Fibroblast of mammary gland (primary cell): Measurements from ENCODE around the gene DBNDD1.

Source experiments
- DNase-seq: peaks from one replicate; pipeline ENCODE4 v3.0.0-alpha.2; 2010; ENCODE audit warnings: low read depth
- H3K4me3 ChIP-seq: 2 replicates; pipeline ENCODE4 v1.5.1; 2011; ENCODE audit warnings: low read depth, mild to moderate bottlenecking, low read length, moderate library complexity; ENCODE audit not compliant: control insufficient read depth
- CTCF ChIP-seq: conservative IDR thresholded peaks from 2 replicates; pipeline ENCODE4 v1.5.1; 2011; ENCODE audit warnings: low read depth, low read length, inconsistent platforms; ENCODE audit not compliant: control insufficient read depth, insufficient read depth

The DBNDD1 gene

DNA sequence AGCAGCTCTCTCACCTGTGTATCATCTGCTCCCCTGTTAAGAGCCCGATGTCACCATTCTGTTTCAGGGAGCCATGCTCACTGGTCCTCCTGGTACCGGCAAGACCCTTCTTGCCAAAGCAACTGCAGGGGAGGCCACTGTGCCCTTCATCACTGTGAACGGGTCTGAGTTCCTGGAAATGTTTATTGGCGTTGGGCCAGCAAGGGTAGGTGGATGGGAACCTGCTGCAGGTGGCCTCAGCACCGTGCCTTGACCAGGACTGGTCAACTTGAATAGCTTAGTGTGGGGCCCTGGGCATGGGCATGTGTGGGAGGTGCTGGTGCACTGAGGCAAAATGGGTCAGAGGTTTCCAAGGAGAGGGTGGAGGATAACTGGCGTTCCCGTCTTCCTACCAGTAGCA is 28.5 kb downstream of the DBNDD1 start:
- H3K4me3 ChIP-seq: no peak overlapping the region
- no peak for TF ChIP-seq CTCF
- no peak for DNase-seq

DNA sequence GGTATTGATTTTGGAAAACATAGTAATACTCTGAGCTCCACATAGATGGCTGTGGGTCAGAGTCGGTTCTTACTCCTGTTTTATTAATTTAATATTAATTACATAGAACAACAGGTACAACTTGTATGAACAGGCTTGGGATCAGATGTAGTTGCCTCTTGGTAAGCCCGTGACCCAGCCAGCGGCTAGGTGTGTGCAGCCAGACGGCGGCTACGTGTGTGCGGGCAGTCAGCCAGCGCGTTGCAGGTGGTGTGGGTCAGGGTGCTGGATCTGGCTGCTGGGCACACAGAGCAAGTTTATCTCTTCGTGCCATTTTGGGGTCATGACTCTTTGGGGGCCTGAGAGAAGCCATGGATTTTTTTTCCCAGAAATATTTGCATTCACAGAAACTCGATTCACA is 30.3 kb downstream of the DBNDD1 start:
- no peak for TF ChIP-seq CTCF
- no peak for DNase-seq
- no peak overlapping the region for H3K4me3 ChIP-seq

DNA sequence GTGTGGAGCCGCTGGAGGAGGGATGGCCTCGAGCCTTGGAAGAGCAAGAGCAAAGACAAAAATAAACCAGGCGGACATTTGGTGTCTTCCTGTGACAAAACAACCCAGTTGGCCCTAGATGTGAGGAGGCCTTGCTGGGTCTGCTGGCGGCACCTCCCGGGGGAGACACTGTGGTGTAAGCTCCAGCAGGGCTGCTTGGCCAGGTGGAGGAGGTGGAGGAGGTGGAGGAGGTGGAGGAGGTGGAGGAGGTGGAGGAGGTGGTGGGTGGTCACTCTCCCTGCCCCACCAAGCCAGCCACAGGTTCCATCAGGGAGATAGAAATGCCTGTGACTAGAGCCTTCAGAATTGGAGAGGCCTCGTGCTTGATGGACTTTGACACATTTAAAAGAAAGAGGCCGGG is 32.1 kb downstream of the DBNDD1 start:
- no peak overlapping the region for H3K4me3 ChIP-seq
- TF ChIP-seq CTCF: no peak
- no peak for DNase-seq

DNA sequence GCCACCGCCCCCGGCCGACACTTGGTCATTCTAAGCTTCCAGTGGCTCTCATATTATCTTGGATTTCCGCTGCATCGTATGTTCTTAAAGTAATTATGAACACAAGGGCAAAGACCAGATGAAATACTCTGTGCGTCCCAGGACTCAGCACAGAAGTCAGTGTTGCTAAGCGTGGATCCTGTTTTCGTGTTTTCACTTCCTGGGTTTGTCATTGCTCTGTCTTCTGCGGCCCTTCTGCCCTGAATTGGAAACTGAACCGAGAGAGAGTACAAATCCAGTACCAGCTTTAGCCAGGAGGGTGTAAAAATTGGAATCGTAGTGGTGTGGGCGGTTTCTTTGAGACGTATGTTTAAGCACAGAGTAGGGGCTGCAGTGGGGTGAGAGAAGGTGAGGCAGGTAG is 32.7 kb downstream of the DBNDD1 start:
- no peak for DNase-seq
- no peak for TF ChIP-seq CTCF
- no peak overlapping the region for H3K4me3 ChIP-seq

DNA sequence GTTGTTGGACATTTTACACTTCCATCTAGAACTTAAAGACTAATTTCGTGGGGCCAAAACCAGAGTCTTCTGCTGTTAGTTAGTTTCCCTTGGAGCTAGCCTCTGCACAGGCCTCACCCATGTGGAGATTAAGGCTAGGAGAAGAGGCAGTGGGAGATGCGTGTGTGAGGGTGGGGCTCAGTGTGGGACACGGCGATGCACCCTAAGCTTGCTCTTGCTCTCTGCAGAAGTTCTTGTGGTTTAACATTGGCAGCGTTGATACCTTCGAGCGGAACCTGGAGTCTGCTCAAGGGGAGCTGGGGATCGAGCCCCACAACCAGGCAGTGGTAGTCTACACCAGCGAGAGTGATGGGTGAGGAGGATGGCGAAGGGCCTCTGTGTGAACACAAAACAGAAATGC is 34.0 kb downstream of the DBNDD1 start:
- TF ChIP-seq CTCF: no peak
- H3K4me3 ChIP-seq: no peak overlapping the region
- no peak for DNase-seq

GRCh38 chr16:89984216-89984615 is 35.0 kb downstream of the DBNDD1 start:
- DNase-seq: no peak
- TF ChIP-seq CTCF: no peak
- H3K4me3 ChIP-seq: no peak overlapping the region

DNA sequence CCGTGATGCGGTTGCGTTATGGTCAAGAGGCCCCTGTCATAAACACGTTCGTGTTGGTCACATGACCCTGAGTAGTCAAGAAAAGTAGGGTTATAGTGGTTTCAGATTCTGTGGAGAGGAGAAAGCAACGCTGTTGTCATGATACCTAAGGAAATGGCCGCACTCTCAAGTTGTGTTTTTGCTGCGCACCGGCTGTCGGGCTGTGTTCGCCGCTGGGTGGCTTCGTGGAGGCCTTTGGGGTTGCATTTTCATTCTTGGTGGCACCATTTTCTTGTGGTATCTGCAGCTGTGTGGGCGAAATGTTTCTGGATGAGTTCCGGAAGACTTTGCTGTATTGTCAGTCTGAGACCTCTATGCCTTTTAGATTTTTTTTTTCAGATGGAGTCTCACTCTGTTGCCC is 35.7 kb downstream of the DBNDD1 start:
- DNase-seq: no peak
- no peak overlapping the region for H3K4me3 ChIP-seq
- no peak for TF ChIP-seq CTCF
